IMR-90 (cell line): ENCODE results near the gene VSIG10L2. TPM values are rescaled to one million over a fixed set of nuclear protein-coding genes. Genes with fewer than 3 reads are reported as not detected.

Experiments used
- ATAC-seq: fragments of 200-7000 bp; cut with Tn5 transposase; 2 replicates; pipeline ENCODE4 v1.9.1; 2020; ENCODE audit warnings: low read depth, mild to moderate bottlenecking, moderate library complexity
- BruUV-seq: library from RNA; stranded (reverse); fragments of 400-500 nt; replicated peaks from 2 replicates; lab custom pipeline; 2021; lab: Mats Ljungman, UMichigan
- CTCF ChIA-PET: fragments of 300-600 bp; formaldehyde crosslinking; extraction: SDS; loops from one replicate; lab custom pipeline; 2021; ENCODE audit warnings: antibody characterized with exemption; lab: Yijun Ruan, JAX
- POLR2A ChIA-PET: fragments of 300-600 bp; sonication (Branson Sonifier 250); formaldehyde crosslinking; loops from one replicate; lab custom pipeline; 2022; ENCODE audit warnings: antibody characterized with exemption; ENCODE audit not compliant: unreplicated experiment; lab: Charles Lee
- DNase-seq: peaks from one replicate; pipeline ENCODE4 v3.0.0; 2013
- H2AFZ ChIP-seq: replicated peaks from 2 replicates; pipeline ENCODE3; 2013; ENCODE audit warnings: low read length, mild to moderate bottlenecking; ENCODE audit not compliant: poor library complexity
- H2AK5ac ChIP-seq: 2 replicates; pipeline ENCODE4 v1.6.1; 2013; ENCODE audit warnings: low read depth, low read length, inconsistent platforms
- H2AK9ac ChIP-seq: replicated peaks from 2 replicates; pipeline ENCODE3; 2013; ENCODE audit warnings: mild to moderate bottlenecking, low read depth, low read length, moderate library complexity; ENCODE audit not compliant: poor library complexity
- H2BK120ac ChIP-seq: 2 replicates; pipeline ENCODE4 v1.6.1; 2013; ENCODE audit warnings: low read depth, low read length, inconsistent platforms
- H2BK15ac ChIP-seq: 3 replicates; pipeline ENCODE4 v1.6.1; 2013; ENCODE audit warnings: low read depth, low read length, inconsistent platforms
- H2BK20ac ChIP-seq: 2 replicates; pipeline ENCODE4 v1.6.1; 2013; ENCODE audit warnings: low read depth, mild to moderate bottlenecking, inconsistent platforms, low read length, moderate library complexity
- H2BK5ac ChIP-seq: 2 replicates; pipeline ENCODE4 v1.6.1; 2013; ENCODE audit warnings: mild to moderate bottlenecking, low read depth, low read length, inconsistent platforms; ENCODE audit not compliant: poor library complexity, severe bottlenecking
- H3K14ac ChIP-seq: replicated peaks from 2 replicates; pipeline ENCODE4 v1.6.1; 2013; ENCODE audit warnings: low read depth, low read length, inconsistent platforms
- H3K18ac ChIP-seq: 2 replicates; pipeline ENCODE4 v1.6.1; 2013; ENCODE audit warnings: low read depth, low read length, control low read depth
- H3K23ac ChIP-seq: 2 replicates; pipeline ENCODE4 v1.6.1; 2013; ENCODE audit warnings: low read depth, low read length, inconsistent platforms
- H3K27ac ChIP-seq: 2 replicates; pipeline ENCODE4 v1.5.1; 2013; ENCODE audit warnings: mild to moderate bottlenecking, control low read depth, low read length; ENCODE audit not compliant: insufficient read depth
- H3K27me3 ChIP-seq: 2 replicates; pipeline ENCODE4 v1.6.1; 2013; ENCODE audit warnings: low read length; ENCODE audit not compliant: control insufficient read depth, insufficient read depth
- H3K36me3 ChIP-seq: 2 replicates; pipeline ENCODE4 v1.6.1; 2013; ENCODE audit warnings: low read length, mixed read lengths; ENCODE audit not compliant: control insufficient read depth, insufficient read depth
- H3K4ac ChIP-seq: 2 replicates; pipeline ENCODE4 v1.6.1; 2013; ENCODE audit warnings: low read depth, low read length, inconsistent platforms
- H3K4me1 ChIP-seq: 2 replicates; pipeline ENCODE4 v1.6.1; 2013; ENCODE audit warnings: low read length, mixed read lengths; ENCODE audit not compliant: control insufficient read depth, insufficient read depth
- H3K4me2 ChIP-seq: 2 replicates; pipeline ENCODE4 v1.6.1; 2013; ENCODE audit warnings: low read depth, mild to moderate bottlenecking, control low read depth, low read length, moderate library complexity
- H3K4me3 ChIP-seq: 2 replicates; pipeline ENCODE4 v1.5.1; 2013; ENCODE audit warnings: low read depth, mild to moderate bottlenecking, control low read depth, low read length, moderate library complexity; ENCODE audit not compliant: insufficient read depth
- H3K56ac ChIP-seq: 2 replicates; pipeline ENCODE4 v1.6.1; 2013; ENCODE audit warnings: low read length, inconsistent platforms; ENCODE audit not compliant: insufficient read depth; ENCODE audit errors: extremely low read depth
- H3K79me1 ChIP-seq, 2 experiments: 2 replicates each; pipeline ENCODE4 v1.6.1; 2013; ENCODE audit warnings: low read length in 2 of 2, inconsistent platforms in 1 of 2, low read depth in 1 of 2
- H3K9ac ChIP-seq: 2 replicates; pipeline ENCODE4 v1.6.1; 2013; ENCODE audit warnings: low read depth, low read length, control low read depth
- H3K9me1 ChIP-seq: 2 replicates; pipeline ENCODE4 v1.6.1; 2013; ENCODE audit warnings: low read length, inconsistent platforms; ENCODE audit not compliant: insufficient read depth
- H3K9me3 ChIP-seq: 2 replicates; pipeline ENCODE4 v1.6.1; 2013; ENCODE audit warnings: low read length; ENCODE audit not compliant: control insufficient read depth, insufficient read depth
- H4K20me1 ChIP-seq: 2 replicates; pipeline ENCODE4 v1.6.1; 2013; ENCODE audit warnings: low read length, inconsistent platforms; ENCODE audit not compliant: insufficient read depth
- H4K5ac ChIP-seq: 2 replicates; pipeline ENCODE4 v1.6.1; 2013; ENCODE audit warnings: mild to moderate bottlenecking, low read depth, low read length, control low read depth
- H4K8ac ChIP-seq, 2 experiments: 2 replicates each; pipeline ENCODE4 v1.6.1; 2013; ENCODE audit warnings: low read depth in 2 of 2, low read length in 2 of 2, control low read depth in 1 of 2, inconsistent platforms in 1 of 2
- H4K91ac ChIP-seq: 2 replicates; pipeline ENCODE4 v1.6.1; 2013; ENCODE audit warnings: low read depth, low read length, inconsistent platforms; ENCODE audit not compliant: insufficient read depth
- BHLHE40 ChIP-seq: fragments of 150-350 bp; IDR thresholded peaks from 2 replicates; pipeline ENCODE4 v1.6.1; 2016; ENCODE audit warnings: mild to moderate bottlenecking, low read depth, low read length
- CTCF ChIP-seq: conservative IDR thresholded peaks from 2 replicates; pipeline ENCODE4 v1.5.1; 2012; ENCODE audit warnings: mild to moderate bottlenecking, low read depth, low read length, improper control_type of control experiment
- MAFK ChIP-seq: IDR thresholded peaks from 2 replicates; pipeline ENCODE4 v1.6.1; 2012; ENCODE audit warnings: low read depth, low read length, improper control_type of control experiment
- MXI1 ChIP-seq: IDR thresholded peaks from 2 replicates; pipeline ENCODE4 v1.6.1; 2012; ENCODE audit warnings: low read depth, mild to moderate bottlenecking, low read length, moderate library complexity, borderline replicate concordance
- SMC3 ChIP-seq: fragments of 150-350 bp; IDR thresholded peaks from 2 replicates; pipeline ENCODE4 v1.6.1; 2016; ENCODE audit warnings: low read depth, mild to moderate bottlenecking, antibody characterized with exemption, low read length, moderate library complexity
- WGBS, 2 experiments: methylation state at CpG; one replicate each; pipeline versions ENCODE4 v1.1.5 to v1.1.7; 2013; ENCODE audit warnings: missing lambda C conversion rate in 2 of 2; ENCODE audit not compliant: insufficient read length in 1 of 2; ENCODE audit errors: extremely low coverage in 2 of 2; 5-methylcytosine and 5-hydroxymethylcytosine counted together
- dilution Hi-C: fragments of 300-500 bp; cut with HindIII; formaldehyde crosslinking; loops from one replicate; pipeline ENCODE4 v1.14.3; 2018; ENCODE audit warnings: low sequenced_read_pairs; ENCODE audit not compliant: unreplicated experiment
- in situ Hi-C: fragments of 300-500 bp; cut with MboI; formaldehyde crosslinking; loops from 3 replicates; pipeline ENCODE4 v1.14.3; 2019; ENCODE audit warnings: low sequenced_read_pairs, inconsistent platforms, mixed read lengths
- intact Hi-C: fragments of 100-400 bp; cut with micrococcal nuclease; formaldehyde crosslinking; loops from 2 replicates; pipeline ENCODE4 v1.10.0; 2022
- polyA plus RNA-seq, 3 experiments: library from polyadenylated mRNA; depleted of rRNA; stranded (reverse); fragments of >200 nt; gene quantifications; 2 replicates each; pipeline ENCODE4 v1.2.3, GENCODE V29; 2012; ENCODE audit warnings: low replicate concordance in 1 of 3
- total RNA-seq: library from RNA; depleted of rRNA; stranded (reverse); fragments of >200 nt; gene quantifications from 2 replicates; pipeline ENCODE4 v1.2.3, GENCODE V29; 2012

The VSIG10L2 gene
- total and polyA plus RNA-seq, 2 of the 4 experiments (the other 2 are of a cell fraction): under 0.01 TPM; not detected in 1

GRCh38 chr11:125971618-125972017, 25.8 kb downstream of the VSIG10L2 start:
- no peak overlapping the region for H3K14ac ChIP-seq
- H3K36me3 ChIP-seq: no peaks in the 10 kb centered on the region
- H3K23ac ChIP-seq: no peak overlapping the region
- ATAC-seq (no peak), DNase-seq (no peak)
- no peak overlapping the region for H2BK5ac ChIP-seq
- no peaks in the 10 kb centered on the region for H3K9me3 ChIP-seq
- intact Hi-C loops (no loop called here), in situ Hi-C loops (no loop called here), dilution Hi-C loops (no loop called here)
- H2BK120ac ChIP-seq: no peak overlapping the region
- no peak overlapping the region for H3K4ac ChIP-seq
- H3K27ac ChIP-seq: no peak overlapping the region
- no peaks in the 10 kb centered on the region for H3K79me1 ChIP-seq
- BruUV-seq: no TSS peak
- POLR2A ChIA-PET: no interaction called here
- no peak overlapping the region for H2BK20ac ChIP-seq
- no peak overlapping the region for H3K4me2 ChIP-seq
- no peak overlapping the region for H2AK5ac ChIP-seq
- H2AFZ ChIP-seq: no peak overlapping the region
- H3K9ac ChIP-seq: no peak overlapping the region
- no peaks in the 10 kb centered on the region; the same call in 1 of the 2 replicates for H3K4me1 ChIP-seq
- H2AK9ac ChIP-seq: no peak overlapping the region
- H4K20me1 ChIP-seq: no peaks in the 10 kb centered on the region
- H4K91ac ChIP-seq: no peak overlapping the region
- 40% methylated on average over 3 of the region's 6 CpGs; no CpG with 5 or more reads in 1 of the 2 experiments for WGBS, 2 experiments
- no peak overlapping the region for H3K56ac ChIP-seq
- no peak overlapping the region for H4K5ac ChIP-seq
- TF ChIP-seq MAFK (no peak), BHLHE40 (no peak), MXI1 (no peak), SMC3 (no peak), CTCF (no peak)
- H3K9me1 ChIP-seq: no peaks in the 10 kb centered on the region
- CTCF ChIA-PET: no interaction called here
- H3K4me3 ChIP-seq: no peak overlapping the region
- H4K8ac ChIP-seq: no peak overlapping the region
- no peak overlapping the region for H3K18ac ChIP-seq
- no peak overlapping the region for H2BK15ac ChIP-seq
- peaks cover 3% of the 10 kb centered on the region; the same call in 1 of the 2 replicates for H3K27me3 ChIP-seq
